ENCODE measurements around the gene PTGR3.

Gene PTGR3

DNA sequence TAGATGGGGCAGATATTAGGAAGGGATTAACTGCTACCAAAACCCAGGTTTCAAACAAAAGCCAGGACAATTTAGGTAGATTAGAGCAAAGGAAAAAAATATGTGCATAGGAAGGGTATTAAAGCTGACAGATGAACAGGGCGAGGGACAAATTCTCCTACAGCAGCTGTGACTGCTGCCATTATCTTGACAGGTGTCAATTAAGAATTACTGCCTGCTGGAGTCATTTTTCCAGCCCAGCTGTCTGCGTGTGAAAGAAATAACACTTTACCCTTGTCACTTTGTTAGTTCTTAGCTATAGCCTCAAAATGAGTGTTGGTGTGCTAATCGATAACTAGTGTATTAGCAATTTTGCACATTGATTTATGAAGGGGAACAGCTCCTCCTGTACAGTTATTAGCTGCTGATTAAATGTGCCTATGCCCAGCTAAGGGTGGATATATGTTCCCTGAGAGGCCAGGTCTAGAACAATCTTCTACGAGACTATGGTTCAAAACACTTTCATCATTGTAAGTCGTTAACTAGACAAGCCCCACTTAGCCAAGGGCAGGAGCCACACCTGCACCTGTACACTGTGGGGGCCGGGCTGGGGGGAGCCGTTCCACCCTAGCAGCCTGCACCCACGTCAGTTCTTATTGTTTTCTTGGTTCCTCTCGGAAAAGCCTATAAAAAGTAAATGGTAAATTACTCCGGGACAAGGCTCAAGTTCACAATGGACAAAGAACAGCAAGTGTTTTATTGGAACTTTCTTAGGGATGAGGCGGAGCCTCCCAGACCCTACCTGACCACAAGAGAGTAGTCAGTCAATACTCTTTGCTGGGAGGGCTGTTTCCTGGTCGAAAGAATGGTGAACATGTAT is 9.4 kb upstream of the PTGR3 start:
- no peak for TF ChIP-seq CTCF (conservative IDR thresholded peaks at IDR 0.05)
- H3K27ac ChIP-seq: no peak overlapping the region

- H3K27ac ChIP-seq: no peak overlapping the region
- no peak for TF ChIP-seq CTCF (conservative IDR thresholded peaks at IDR 0.05)
Measured at GRCh38 chr18:75216911-75217689, 8.2 kb upstream of the PTGR3 start.

DNA sequence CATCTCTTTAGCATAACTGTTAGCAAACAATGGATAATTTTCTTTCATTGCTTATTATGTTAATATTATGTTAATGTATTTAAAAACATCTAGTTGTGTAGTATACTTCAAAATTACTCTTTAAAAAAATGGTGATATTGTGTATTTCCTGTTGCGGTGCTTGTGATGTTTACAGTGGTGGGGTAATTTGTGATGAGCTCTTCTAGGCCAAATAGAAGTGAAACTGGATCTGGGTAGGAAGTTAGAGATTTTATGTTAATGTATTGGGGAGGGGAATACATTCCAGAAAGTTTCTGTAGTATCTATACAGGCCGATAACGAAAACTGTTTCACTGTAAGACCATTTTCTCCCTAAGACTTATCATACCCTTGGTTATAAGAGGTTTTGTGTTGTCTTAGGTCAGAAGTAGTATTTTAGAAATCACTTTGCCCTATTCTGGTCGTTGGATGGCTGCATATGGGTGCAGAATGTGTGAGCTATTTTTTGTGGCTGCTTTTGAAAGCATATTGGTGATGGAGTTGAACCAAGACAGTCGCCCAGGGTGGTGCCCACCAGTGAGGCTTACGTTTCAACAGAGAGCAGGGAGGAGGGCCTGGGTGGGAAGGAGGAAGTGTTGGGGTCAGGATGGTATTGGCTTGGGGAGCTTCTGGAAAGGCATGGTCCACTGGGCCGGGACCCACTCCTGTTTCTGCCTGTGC is 7.4 kb upstream of the PTGR3 start:
- TF ChIP-seq CTCF (conservative IDR thresholded peaks at IDR 0.05): no peak

DNA sequence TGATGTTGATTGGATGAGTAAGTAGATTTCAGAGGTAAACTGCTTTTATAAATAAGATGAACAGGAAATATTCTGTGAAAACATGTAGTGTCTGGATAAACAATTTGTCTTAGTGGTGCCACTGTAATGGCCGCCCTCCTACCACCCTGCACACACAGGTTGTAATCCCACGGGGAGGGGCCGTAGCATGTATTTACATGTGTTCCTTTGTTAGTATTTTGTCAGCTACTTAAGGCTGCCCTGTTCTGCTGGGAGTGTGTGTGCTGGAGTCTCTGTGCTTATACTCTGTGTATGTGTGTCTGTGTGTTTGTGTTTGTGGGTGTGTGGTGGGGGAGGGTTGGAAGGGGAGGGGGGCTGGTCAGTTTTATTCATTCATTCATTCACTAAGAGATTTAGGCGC is 6.7 kb upstream of the PTGR3 start:
- no peak overlapping the region for H3K27ac ChIP-seq
- no peak for TF ChIP-seq CTCF (conservative IDR thresholded peaks at IDR 0.05)

More for the DNA sequence above, 7.4 kb upstream of the PTGR3 start:
- no peak overlapping the region for H3K27ac ChIP-seq

DNA sequence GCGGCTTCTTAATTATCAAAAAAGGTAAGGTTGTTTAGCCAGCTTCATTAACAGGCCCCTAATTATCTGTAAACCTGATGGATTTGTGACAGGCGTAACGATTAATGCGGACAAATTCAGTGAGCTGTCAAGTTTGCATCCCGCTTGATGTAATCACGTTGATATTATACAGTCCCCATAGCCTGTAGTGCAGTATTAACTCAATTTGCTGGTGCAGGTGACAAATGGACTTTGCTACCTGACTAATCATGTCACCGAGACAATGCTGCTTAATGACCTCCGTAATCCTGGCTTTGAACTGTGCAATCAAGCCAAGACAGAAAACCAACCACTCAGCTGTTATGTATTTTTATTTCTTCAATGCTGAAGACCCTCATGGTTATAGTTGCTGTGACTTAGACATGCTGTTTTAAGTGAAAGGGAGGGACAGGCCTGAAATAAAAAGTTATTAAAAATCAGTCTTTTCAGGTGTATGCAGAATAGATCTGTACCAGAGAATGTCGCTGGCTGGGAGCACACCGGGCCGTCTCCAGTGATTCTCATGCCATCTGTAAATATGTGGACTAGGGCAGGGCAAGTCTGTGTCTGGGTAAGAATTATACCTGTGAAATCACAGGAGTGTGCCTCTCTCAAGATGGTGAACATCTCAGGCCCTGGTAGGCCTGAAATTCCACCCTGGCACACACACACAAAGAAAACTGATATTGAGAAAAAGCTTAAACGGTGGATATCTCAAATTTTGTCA is 6.0 kb upstream of the PTGR3 start:
- H3K27ac ChIP-seq: no peak overlapping the region
- no peak for TF ChIP-seq CTCF (conservative IDR thresholded peaks at IDR 0.05)

DNA sequence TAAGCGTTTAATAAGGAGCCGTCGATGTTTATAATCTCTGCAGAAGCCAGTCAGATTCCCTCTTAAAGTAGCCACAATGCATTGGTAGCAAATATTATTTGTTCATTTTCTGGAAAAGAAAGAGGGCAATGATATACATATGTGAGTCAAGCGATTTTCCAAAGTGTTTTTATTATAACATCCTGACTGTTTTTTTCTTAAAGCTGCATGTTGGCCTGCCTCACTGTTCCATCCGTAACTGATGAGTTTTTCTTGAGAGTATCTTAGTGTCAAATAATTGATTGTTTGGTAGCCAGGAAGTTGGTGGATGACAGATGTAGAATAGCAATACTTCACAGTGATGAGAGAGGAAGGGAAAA is 5.4 kb upstream of the PTGR3 start:
- no peak overlapping the region for H3K27ac ChIP-seq
- TF ChIP-seq CTCF (conservative IDR thresholded peaks at IDR 0.05): no peak
